Measurements from ENCODE around the gene DHX16. TPM values are rescaled to one million over a fixed set of nuclear protein-coding genes. Genes with fewer than 3 reads are reported as not detected.

The DHX16 gene
- total RNA-seq, 1 donor from 2014 or later, result 17.6 TPM

GRCh38 chr6:30712441-30712945 is 39.7 kb upstream of the DHX16 start:
- H3K9me3 ChIP-seq (ENCODE audit: low read depth), result no peaks in the 10 kb centered on the region
- no peaks in the 10 kb centered on the region for H3K27me3 ChIP-seq
- H3K9ac ChIP-seq, result no peak overlapping the region
- Mint-ChIP-seq H3K36me3 (peaks cover 64% of the 10 kb centered on the region), H3K27ac (no peak overlapping the region), H3K4me1 (peaks cover 23% of the 10 kb centered on the region), H3K4me3 (peak overlapping the region; percentile 41), H3K27me3 (ENCODE audit: insufficient read depth, low read depth) (peaks cover 6% of the 10 kb centered on the region), H3K9me3 (no peaks in the 10 kb centered on the region)
- H3F3A ChIP-seq (ENCODE audit: low read depth), result peaks cover under 1% of the 10 kb centered on the region
- no peak overlapping the region for H3K4me3 ChIP-seq
- H3K27ac ChIP-seq, result no peak overlapping the region
- H3K36me3 ChIP-seq, result no peaks in the 10 kb centered on the region
- H4K20me1 ChIP-seq (ENCODE audit: low read depth), result no peaks in the 10 kb centered on the region
- no peak overlapping the region for H3K4me2 ChIP-seq
- peaks cover 29% of the 10 kb centered on the region for H3K79me2 ChIP-seq (ENCODE audit: low read depth)
- no peak overlapping the region for H2AFZ ChIP-seq (replicated peaks)
- TF ChIP-seq EZH2phosphoT487 (IDR thresholded peaks at IDR 0.05), result no peak
- TF ChIP-seq EZH2 (IDR thresholded peaks at IDR 0.05), result no peak
- no peak for TF ChIP-seq CTCF (IDR thresholded peaks at IDR 0.05)
- H3K4me1 ChIP-seq, result peaks cover 7% of the 10 kb centered on the region
- DNase-seq (ENCODE audit: low spot score), result no peak

GRCh38 chr6:30711758-30712380 is 39.1 kb upstream of the DHX16 start:
- Mint-ChIP-seq H3K36me3 (peaks cover 67% of the 10 kb centered on the region), H3K27ac (no peak overlapping the region), H3K4me3 (no peak overlapping the region), H3K4me1 (peaks cover 16% of the 10 kb centered on the region), H3K9me3 (no peaks in the 10 kb centered on the region), H3K27me3 (ENCODE audit: insufficient read depth, low read depth) (peaks cover 6% of the 10 kb centered on the region)
- Histone ChIP-seq H3K36me3 (no peaks in the 10 kb centered on the region), H3K79me2 (ENCODE audit: low read depth) (peaks cover 27% of the 10 kb centered on the region), H3K9me3 (ENCODE audit: low read depth) (no peaks in the 10 kb centered on the region), H3K4me1 (peaks cover 7% of the 10 kb centered on the region), H3K9ac (no peak overlapping the region), H4K20me1 (ENCODE audit: low read depth) (no peaks in the 10 kb centered on the region), H2AFZ (replicated peaks) (no peak overlapping the region), H3K27ac (no peak overlapping the region), H3K4me3 (no peak overlapping the region), H3K27me3 (no peaks in the 10 kb centered on the region), H3F3A (ENCODE audit: low read depth) (no peaks in the 10 kb centered on the region), H3K4me2 (no peak overlapping the region)
- no peak for DNase-seq (ENCODE audit: low spot score)
- TF ChIP-seq CTCF (IDR thresholded peaks at IDR 0.05) (no peak), EZH2 (IDR thresholded peaks at IDR 0.05) (no peak), EZH2phosphoT487 (IDR thresholded peaks at IDR 0.05) (no peak)

- Mint-ChIP-seq H3K4me1 (no peaks in the 10 kb centered on the region), H3K9me3 (no peaks in the 10 kb centered on the region), H3K27me3 (ENCODE audit: insufficient read depth, low read depth) (peaks cover 4% of the 10 kb centered on the region), H3K36me3 (peaks cover 68% of the 10 kb centered on the region), H3K27ac (no peak overlapping the region), H3K4me3 (no peak overlapping the region)
- no peak overlapping the region for H3K9ac ChIP-seq
- H3K36me3 ChIP-seq, result no peaks in the 10 kb centered on the region
- no peak for TF ChIP-seq CTCF (IDR thresholded peaks at IDR 0.05)
- no peak for TF ChIP-seq EZH2phosphoT487 (IDR thresholded peaks at IDR 0.05)
- TF ChIP-seq EZH2 (IDR thresholded peaks at IDR 0.05), result no peak
- no peaks in the 10 kb centered on the region for H3K4me1 ChIP-seq
- no peak overlapping the region for H3K4me2 ChIP-seq
- H3K27me3 ChIP-seq, result no peaks in the 10 kb centered on the region
- no peaks in the 10 kb centered on the region for H3K9me3 ChIP-seq (ENCODE audit: low read depth)
- H3K79me2 ChIP-seq (ENCODE audit: low read depth), result peaks cover 1% of the 10 kb centered on the region
- H4K20me1 ChIP-seq (ENCODE audit: low read depth), result no peaks in the 10 kb centered on the region
- H3F3A ChIP-seq (ENCODE audit: low read depth), result no peaks in the 10 kb centered on the region
- H2AFZ ChIP-seq (replicated peaks), result no peak overlapping the region
- no peak overlapping the region for H3K4me3 ChIP-seq
- no peak for DNase-seq (ENCODE audit: low spot score)
- no peak overlapping the region for H3K27ac ChIP-seq
These were observed 36.5 kb upstream of the DHX16 start for GRCh38 chr6:30709101-30709868.

Data from neural progenitor cell (in vitro differentiated cells).